ENCODE results near the gene MPC1.
"Not testable (repeated sequence)": the region's sequence is repeated elsewhere in the genome, so short reads cannot be mapped to it uniquely, and the experiment has no call there.

Gene MPC1

GRCh38 chr6:166406197-166406596, 23.5 kb upstream of the MPC1 start:
- Histone ChIP-seq H3K36me3 (ENCODE audit: insufficient read depth, low read length) (no peaks in the 10 kb centered on the region), H3K27me3 (ENCODE audit: insufficient read depth, low read length) (no peaks in the 10 kb centered on the region)
- WGBS = 92% methylated on average over 12 of the region's 12 CpGs

DNA sequence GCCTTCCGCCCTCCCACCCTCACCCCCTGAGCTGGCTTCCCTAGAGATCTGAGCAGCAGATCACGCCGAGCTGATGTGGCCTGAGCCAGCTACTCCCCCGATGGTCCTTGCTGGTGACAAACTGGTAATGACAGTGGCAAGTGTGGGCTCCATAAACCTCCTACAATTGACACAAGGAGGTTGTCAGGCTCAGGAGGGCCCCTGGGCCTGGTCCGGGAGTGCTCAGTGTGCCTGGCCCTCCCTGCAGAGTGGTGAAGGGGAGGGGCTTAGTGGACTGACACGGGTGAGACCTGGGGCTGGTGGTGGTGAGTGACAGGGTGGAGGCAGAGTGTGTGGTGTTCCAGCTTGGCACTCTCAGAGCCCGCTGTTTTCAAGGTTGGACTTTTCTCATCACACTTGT, 22.6 kb upstream of the MPC1 start:
- H3K36me3 ChIP-seq (ENCODE audit: insufficient read depth, low read length) = no peaks in the 10 kb centered on the region
- H3K27ac ChIP-seq (ENCODE audit: low read depth, low read length) = no peak overlapping the region
- H3K9ac ChIP-seq (ENCODE audit: low read depth, low read length) = no peak overlapping the region
- no peaks in the 10 kb centered on the region for H3K4me1 ChIP-seq (ENCODE audit: insufficient read depth, low read length)
- no peaks in the 10 kb centered on the region for H3K9me3 ChIP-seq (ENCODE audit: insufficient read depth, low read depth, low read length)
- WGBS = 79% methylated on average over 7 of the region's 7 CpGs
- H3K27me3 ChIP-seq (ENCODE audit: insufficient read depth, low read length) = no peaks in the 10 kb centered on the region
- no peak overlapping the region for H3K4me3 ChIP-seq (ENCODE audit: low read length)

More at GRCh38 chr6:166406197-166406596, 23.5 kb upstream of the MPC1 start:
- Histone ChIP-seq H3K4me1 (ENCODE audit: insufficient read depth, low read length) (no peaks in the 10 kb centered on the region), H3K9ac (ENCODE audit: low read depth, low read length) (no peak overlapping the region), H3K27ac (ENCODE audit: low read depth, low read length) (no peak overlapping the region), H3K4me3 (ENCODE audit: low read length) (no peak overlapping the region), H3K9me3 (ENCODE audit: insufficient read depth, low read depth, low read length) (no peaks in the 10 kb centered on the region)

- H3K36me3 ChIP-seq (ENCODE audit: insufficient read depth, low read length) = no peaks in the 10 kb centered on the region
- no peak overlapping the region for H3K4me3 ChIP-seq (ENCODE audit: low read length)
- H3K27ac ChIP-seq (ENCODE audit: low read depth, low read length) = no peak overlapping the region
- 86% methylated on average over 6 of the region's 6 CpGs for WGBS
- no peaks in the 10 kb centered on the region for H3K27me3 ChIP-seq (ENCODE audit: insufficient read depth, low read length)
- H3K9ac ChIP-seq (ENCODE audit: low read depth, low read length) = no peak overlapping the region
- peaks cover 7% of the 10 kb centered on the region; the same call in 1 of the 2 replicates for H3K4me1 ChIP-seq (ENCODE audit: insufficient read depth, low read length)
- H3K9me3 ChIP-seq (ENCODE audit: insufficient read depth, low read depth, low read length) = no peaks in the 10 kb centered on the region
Measured at GRCh38 chr6:166402582-166403277, 20.0 kb upstream of the MPC1 start.

GRCh38 chr6:166400649-166401250, 18.0 kb upstream of the MPC1 start:
- not testable (repeated sequence) for H3K36me3 ChIP-seq (ENCODE audit: insufficient read depth, low read length); H3K9me3 ChIP-seq (ENCODE audit: insufficient read depth, low read depth, low read length); H3K27me3 ChIP-seq (ENCODE audit: insufficient read depth, low read length); H3K4me3 ChIP-seq (ENCODE audit: low read length); H3K4me1 ChIP-seq (ENCODE audit: insufficient read depth, low read length); H3K27ac ChIP-seq (ENCODE audit: low read depth, low read length); H3K9ac ChIP-seq (ENCODE audit: low read depth, low read length)
- 39% methylated on average over 16 of the region's 16 CpGs for WGBS

DNA sequence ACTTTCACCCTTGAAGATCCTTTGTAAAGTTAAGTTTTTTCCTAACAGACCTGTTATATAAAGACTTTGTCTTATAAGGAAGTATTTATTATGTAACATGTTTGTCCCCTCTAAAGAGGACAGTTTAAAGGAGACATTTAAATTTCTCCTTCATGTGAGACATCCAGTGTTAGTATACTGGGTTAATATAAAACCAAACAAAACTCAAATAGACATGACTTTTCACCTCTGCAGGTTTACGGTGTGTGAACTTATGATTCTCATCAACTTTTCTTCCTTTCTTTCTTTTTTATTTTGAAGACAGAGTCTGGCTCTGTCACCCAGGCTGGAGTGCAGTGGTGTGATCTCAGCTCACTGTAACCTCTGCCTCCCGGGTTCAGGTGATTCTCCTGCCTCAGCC, 17.4 kb upstream of the MPC1 start:
- Histone ChIP-seq H3K9ac (ENCODE audit: low read depth, low read length) (no peak overlapping the region), H3K9me3 (ENCODE audit: insufficient read depth, low read depth, low read length) (no peaks in the 10 kb centered on the region), H3K36me3 (ENCODE audit: insufficient read depth, low read length) (no peaks in the 10 kb centered on the region), H3K4me3 (ENCODE audit: low read length) (no peak overlapping the region), H3K27ac (ENCODE audit: low read depth, low read length) (no peak overlapping the region), H3K4me1 (ENCODE audit: insufficient read depth, low read length) (peaks cover 7% of the 10 kb centered on the region; the same call in 1 of the 2 replicates), H3K27me3 (ENCODE audit: insufficient read depth, low read length) (no peaks in the 10 kb centered on the region)
- 92% methylated on average over 2 of the region's 2 CpGs for WGBS

- no peaks in the 10 kb centered on the region for H3K9me3 ChIP-seq (ENCODE audit: insufficient read depth, low read depth, low read length)
- H3K36me3 ChIP-seq (ENCODE audit: insufficient read depth, low read length) = no peaks in the 10 kb centered on the region
- no peak overlapping the region for H3K27ac ChIP-seq (ENCODE audit: low read depth, low read length)
- H3K4me3 ChIP-seq (ENCODE audit: low read length) = no peak overlapping the region
- H3K9ac ChIP-seq (ENCODE audit: low read depth, low read length) = no peak overlapping the region
- H3K27me3 ChIP-seq (ENCODE audit: insufficient read depth, low read length) = no peaks in the 10 kb centered on the region
- H3K4me1 ChIP-seq (ENCODE audit: insufficient read depth, low read length) = peaks cover 7% of the 10 kb centered on the region; the same call in 1 of the 2 replicates
- WGBS = 90% methylated on average over 3 of the region's 3 CpGs
Measured at GRCh38 chr6:166398348-166398747, 15.6 kb upstream of the MPC1 start.

DNA sequence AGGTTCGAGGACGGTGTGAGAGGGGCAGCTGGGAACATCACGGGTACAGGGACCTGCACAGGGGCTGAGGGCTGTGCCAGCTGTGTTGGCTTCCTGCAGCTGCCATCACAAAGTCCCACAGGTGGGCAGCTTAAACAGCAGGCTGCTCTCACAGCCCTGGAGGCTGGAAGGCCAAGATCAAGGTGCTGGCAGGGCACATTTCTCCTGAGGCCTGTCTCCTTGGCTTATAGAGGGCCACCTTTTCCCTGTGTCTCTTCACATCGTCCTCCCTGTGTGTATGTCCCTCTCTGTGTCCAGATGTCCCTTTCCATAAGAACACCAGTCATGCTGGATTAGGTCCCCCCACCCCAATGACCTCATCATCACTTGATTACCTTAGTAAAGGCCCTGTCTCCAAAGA, 15.1 kb upstream of the MPC1 start:
- H3K4me1 ChIP-seq (ENCODE audit: insufficient read depth, low read length) = peaks cover 7% of the 10 kb centered on the region; the same call in 1 of the 2 replicates
- no peaks in the 10 kb centered on the region for H3K36me3 ChIP-seq (ENCODE audit: insufficient read depth, low read length)
- 92% methylated on average over 4 of the region's 4 CpGs for WGBS
- H3K9ac ChIP-seq (ENCODE audit: low read depth, low read length) = no peak overlapping the region
- H3K9me3 ChIP-seq (ENCODE audit: insufficient read depth, low read depth, low read length) = no peaks in the 10 kb centered on the region
- no peak overlapping the region for H3K27ac ChIP-seq (ENCODE audit: low read depth, low read length)
- no peaks in the 10 kb centered on the region for H3K27me3 ChIP-seq (ENCODE audit: insufficient read depth, low read length)
- H3K4me3 ChIP-seq (ENCODE audit: low read length) = no peak overlapping the region

GRCh38 chr6:166395778-166396177, 13.0 kb upstream of the MPC1 start:
- H3K27me3 ChIP-seq (ENCODE audit: insufficient read depth, low read length) = no peaks in the 10 kb centered on the region
- H3K4me3 ChIP-seq (ENCODE audit: low read length) = no peak overlapping the region
- WGBS = 91% methylated on average over 6 of the region's 6 CpGs
- H3K9me3 ChIP-seq (ENCODE audit: insufficient read depth, low read depth, low read length) = no peaks in the 10 kb centered on the region
- peaks cover 7% of the 10 kb centered on the region; the same call in 1 of the 2 replicates for H3K4me1 ChIP-seq (ENCODE audit: insufficient read depth, low read length)
- no peaks in the 10 kb centered on the region for H3K36me3 ChIP-seq (ENCODE audit: insufficient read depth, low read length)
- H3K27ac ChIP-seq (ENCODE audit: low read depth, low read length) = no peak overlapping the region
- no peak overlapping the region for H3K9ac ChIP-seq (ENCODE audit: low read depth, low read length)

GRCh38 chr6:166395351-166395750, 12.6 kb upstream of the MPC1 start:
- H3K4me1 ChIP-seq (ENCODE audit: insufficient read depth, low read length) = peaks cover 7% of the 10 kb centered on the region; the same call in 1 of the 2 replicates
- no peak overlapping the region for H3K27ac ChIP-seq (ENCODE audit: low read depth, low read length)
- 93% methylated on average over 6 of the region's 6 CpGs for WGBS
- no peak overlapping the region for H3K4me3 ChIP-seq (ENCODE audit: low read length)
- H3K9me3 ChIP-seq (ENCODE audit: insufficient read depth, low read depth, low read length) = no peaks in the 10 kb centered on the region
- no peaks in the 10 kb centered on the region for H3K27me3 ChIP-seq (ENCODE audit: insufficient read depth, low read length)
- no peaks in the 10 kb centered on the region for H3K36me3 ChIP-seq (ENCODE audit: insufficient read depth, low read length)
- H3K9ac ChIP-seq (ENCODE audit: low read depth, low read length) = no peak overlapping the region

- WGBS = 92% methylated on average over 9 of the region's 10 CpGs
- no peaks in the 10 kb centered on the region for H3K27me3 ChIP-seq (ENCODE audit: insufficient read depth, low read length)
- no peaks in the 10 kb centered on the region for H3K9me3 ChIP-seq (ENCODE audit: insufficient read depth, low read depth, low read length)
- H3K9ac ChIP-seq (ENCODE audit: low read depth, low read length) = no peak overlapping the region
- H3K4me1 ChIP-seq (ENCODE audit: insufficient read depth, low read length) = peaks cover 7% of the 10 kb centered on the region; the same call in 1 of the 2 replicates
- no peak overlapping the region for H3K27ac ChIP-seq (ENCODE audit: low read depth, low read length)
- H3K36me3 ChIP-seq (ENCODE audit: insufficient read depth, low read length) = no peaks in the 10 kb centered on the region
- no peak overlapping the region for H3K4me3 ChIP-seq (ENCODE audit: low read length)
Measured at GRCh38 chr6:166394036-166394892, 11.5 kb upstream of the MPC1 start.

GRCh38 chr6:166393535-166393823, 10.7 kb upstream of the MPC1 start:
- no peaks in the 10 kb centered on the region for H3K9me3 ChIP-seq (ENCODE audit: insufficient read depth, low read depth, low read length)
- H3K9ac ChIP-seq (ENCODE audit: low read depth, low read length) = no peak overlapping the region
- no peaks in the 10 kb centered on the region for H3K4me1 ChIP-seq (ENCODE audit: insufficient read depth, low read length)
- WGBS = 90% methylated on average over 27 of the region's 27 CpGs
- no peaks in the 10 kb centered on the region for H3K36me3 ChIP-seq (ENCODE audit: insufficient read depth, low read length)
- H3K27ac ChIP-seq (ENCODE audit: low read depth, low read length) = no peak overlapping the region
- no peak overlapping the region for H3K4me3 ChIP-seq (ENCODE audit: low read length)
- no peaks in the 10 kb centered on the region for H3K27me3 ChIP-seq (ENCODE audit: insufficient read depth, low read length)

Measured in HUES64 (cell line).